Measurements from ENCODE around the gene MATN1.

Gene MATN1

DNA sequence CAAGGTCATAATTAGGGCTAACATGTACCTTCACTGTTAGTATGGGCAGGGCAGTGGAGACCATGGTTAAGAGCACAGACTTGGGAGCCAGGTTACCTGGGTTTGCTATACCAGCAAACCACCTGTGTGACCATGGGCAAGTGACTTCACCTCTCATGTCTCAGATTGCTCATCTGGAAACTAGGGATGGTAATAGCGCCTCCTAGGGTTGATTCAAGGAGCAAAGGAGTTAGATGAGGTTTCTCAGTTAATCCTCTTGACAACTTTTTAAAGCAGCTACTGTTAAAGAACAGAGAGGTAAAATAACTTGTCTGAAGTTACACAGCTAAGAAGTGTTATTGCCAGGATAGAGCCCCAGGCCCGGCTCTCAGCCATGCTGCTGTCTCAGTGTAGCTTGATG lies 790 bp upstream of the MATN1 start:
- TF ChIP-seq, protein P1, sequence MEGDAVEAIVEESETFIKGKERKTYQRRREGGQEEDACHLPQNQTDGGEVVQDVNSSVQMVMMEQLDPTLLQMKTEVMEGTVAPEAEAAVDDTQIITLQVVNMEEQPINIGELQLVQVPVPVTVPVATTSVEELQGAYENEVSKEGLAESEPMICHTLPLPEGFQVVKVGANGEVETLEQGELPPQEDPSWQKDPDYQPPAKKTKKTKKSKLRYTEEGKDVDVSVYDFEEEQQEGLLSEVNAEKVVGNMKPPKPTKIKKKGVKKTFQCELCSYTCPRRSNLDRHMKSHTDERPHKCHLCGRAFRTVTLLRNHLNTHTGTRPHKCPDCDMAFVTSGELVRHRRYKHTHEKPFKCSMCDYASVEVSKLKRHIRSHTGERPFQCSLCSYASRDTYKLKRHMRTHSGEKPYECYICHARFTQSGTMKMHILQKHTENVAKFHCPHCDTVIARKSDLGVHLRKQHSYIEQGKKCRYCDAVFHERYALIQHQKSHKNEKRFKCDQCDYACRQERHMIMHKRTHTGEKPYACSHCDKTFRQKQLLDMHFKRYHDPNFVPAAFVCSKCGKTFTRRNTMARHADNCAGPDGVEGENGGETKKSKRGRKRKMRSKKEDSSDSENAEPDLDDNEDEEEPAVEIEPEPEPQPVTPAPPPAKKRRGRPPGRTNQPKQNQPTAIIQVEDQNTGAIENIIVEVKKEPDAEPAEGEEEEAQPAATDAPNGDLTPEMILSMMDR (IDR thresholded peaks at IDR 0.05; ENCODE audit: low read depth, low read length): peak; percentile 45; the same call in 1 of the 2 replicates
- no peak for DNase-seq
- H3K36me3 ChIP-seq: no peaks in the 10 kb centered on the region
- no peak overlapping the region for H3K27ac ChIP-seq
- no peaks in the 10 kb centered on the region for H3K27me3 ChIP-seq (ENCODE audit: insufficient read depth, low read depth, severe bottlenecking)
- no peaks in the 10 kb centered on the region for H3K9me3 ChIP-seq (ENCODE audit: severe bottlenecking)
- no peak overlapping the region for H3K4me3 ChIP-seq (ENCODE audit: low read depth, low read length)

DNA sequence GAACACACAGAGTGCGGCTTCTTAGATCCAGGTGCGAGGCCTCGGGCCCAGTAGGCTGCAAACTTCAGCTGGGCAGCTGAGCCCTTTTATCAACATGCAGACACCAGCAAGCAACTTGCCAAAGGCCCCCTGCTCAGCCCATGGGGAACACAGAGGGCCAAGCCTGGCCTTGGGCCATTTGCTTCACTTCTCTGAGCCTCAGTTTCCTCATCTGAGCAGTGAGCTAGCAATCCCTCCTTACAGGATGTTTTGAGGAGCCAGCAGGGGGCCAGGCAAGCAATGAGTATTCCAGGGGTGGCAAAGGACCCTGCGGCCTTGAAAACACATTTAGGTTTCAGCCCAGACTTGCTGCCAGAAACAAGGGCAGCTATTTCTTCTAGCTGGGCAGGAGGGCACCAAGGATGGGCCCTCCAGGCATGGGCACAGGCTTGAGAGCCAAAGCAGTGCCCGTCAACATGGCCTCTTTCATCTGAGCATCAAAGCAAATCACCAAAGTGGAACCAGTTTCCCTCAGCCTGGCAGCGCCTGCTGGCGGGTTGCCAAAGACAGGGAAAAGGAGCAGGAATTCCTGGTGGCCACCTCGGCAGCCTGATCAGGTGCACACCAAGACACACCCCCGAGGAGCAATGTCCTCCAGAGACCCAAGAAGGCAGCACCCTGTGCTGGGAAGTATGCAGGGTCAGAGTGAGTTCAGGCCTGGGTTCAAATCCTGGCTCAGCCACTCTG lies 1.4 kb downstream of the MATN1 start:
- DNase-seq: no peak

DNA sequence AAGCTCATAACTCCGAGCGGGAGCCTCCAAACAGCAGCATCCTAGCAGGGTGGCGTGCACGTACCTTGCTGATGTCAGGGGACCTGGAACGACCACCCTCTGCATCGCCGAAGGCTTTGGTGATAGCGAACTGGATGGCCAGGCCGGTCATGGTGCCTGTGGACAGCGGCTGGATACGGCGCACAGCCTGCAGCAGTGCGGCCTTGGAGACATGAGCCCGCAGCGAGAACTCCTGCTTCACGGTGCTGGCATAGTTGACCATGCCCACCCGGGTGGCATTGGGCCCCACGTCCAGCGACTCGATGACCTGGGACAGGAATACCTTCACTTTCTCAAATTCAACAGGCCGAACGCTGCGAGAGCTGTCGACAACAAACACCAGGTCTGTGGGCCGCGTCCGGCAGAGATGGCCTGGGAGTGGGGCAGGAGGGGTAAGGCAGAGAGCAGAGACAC lies 2.0 kb downstream of the MATN1 start:
- H3K27ac ChIP-seq: no peak overlapping the region
- no peak overlapping the region for H3K4me3 ChIP-seq (ENCODE audit: low read depth, low read length)
- no peaks in the 10 kb centered on the region for H3K36me3 ChIP-seq
- H3K27me3 ChIP-seq (ENCODE audit: insufficient read depth, low read depth, severe bottlenecking): no peaks in the 10 kb centered on the region
- TF ChIP-seq, protein P1 (IDR thresholded peaks at IDR 0.05; ENCODE audit: low read depth, low read length): no peak
- DNase-seq: no peak
- no peaks in the 10 kb centered on the region for H3K9me3 ChIP-seq (ENCODE audit: severe bottlenecking)

More for the DNA sequence above, 1.4 kb downstream of the MATN1 start:
- TF ChIP-seq, protein P1 (IDR thresholded peaks at IDR 0.05; ENCODE audit: low read depth, low read length): peak; percentile 26
- H3K36me3 ChIP-seq: no peaks in the 10 kb centered on the region
- no peaks in the 10 kb centered on the region for H3K9me3 ChIP-seq (ENCODE audit: severe bottlenecking)
- H3K4me3 ChIP-seq (ENCODE audit: low read depth, low read length): no peak overlapping the region
- H3K27ac ChIP-seq: no peak overlapping the region
- no peaks in the 10 kb centered on the region for H3K27me3 ChIP-seq (ENCODE audit: insufficient read depth, low read depth, severe bottlenecking)

- H3K9me3 ChIP-seq (ENCODE audit: severe bottlenecking): peaks cover under 1% of the 10 kb centered on the region
- no peak for DNase-seq
- no peaks in the 10 kb centered on the region for H3K36me3 ChIP-seq
- H3K4me3 ChIP-seq (ENCODE audit: low read depth, low read length): no peak overlapping the region
- no peak overlapping the region for H3K27ac ChIP-seq
- no peaks in the 10 kb centered on the region for H3K27me3 ChIP-seq (ENCODE audit: insufficient read depth, low read depth, severe bottlenecking)
- TF ChIP-seq, protein P1 (IDR thresholded peaks at IDR 0.05; ENCODE audit: low read depth, low read length): no peak
These were observed 2.8 kb downstream of the MATN1 start for GRCh38 chr1:30720271-30721223.

DNA sequence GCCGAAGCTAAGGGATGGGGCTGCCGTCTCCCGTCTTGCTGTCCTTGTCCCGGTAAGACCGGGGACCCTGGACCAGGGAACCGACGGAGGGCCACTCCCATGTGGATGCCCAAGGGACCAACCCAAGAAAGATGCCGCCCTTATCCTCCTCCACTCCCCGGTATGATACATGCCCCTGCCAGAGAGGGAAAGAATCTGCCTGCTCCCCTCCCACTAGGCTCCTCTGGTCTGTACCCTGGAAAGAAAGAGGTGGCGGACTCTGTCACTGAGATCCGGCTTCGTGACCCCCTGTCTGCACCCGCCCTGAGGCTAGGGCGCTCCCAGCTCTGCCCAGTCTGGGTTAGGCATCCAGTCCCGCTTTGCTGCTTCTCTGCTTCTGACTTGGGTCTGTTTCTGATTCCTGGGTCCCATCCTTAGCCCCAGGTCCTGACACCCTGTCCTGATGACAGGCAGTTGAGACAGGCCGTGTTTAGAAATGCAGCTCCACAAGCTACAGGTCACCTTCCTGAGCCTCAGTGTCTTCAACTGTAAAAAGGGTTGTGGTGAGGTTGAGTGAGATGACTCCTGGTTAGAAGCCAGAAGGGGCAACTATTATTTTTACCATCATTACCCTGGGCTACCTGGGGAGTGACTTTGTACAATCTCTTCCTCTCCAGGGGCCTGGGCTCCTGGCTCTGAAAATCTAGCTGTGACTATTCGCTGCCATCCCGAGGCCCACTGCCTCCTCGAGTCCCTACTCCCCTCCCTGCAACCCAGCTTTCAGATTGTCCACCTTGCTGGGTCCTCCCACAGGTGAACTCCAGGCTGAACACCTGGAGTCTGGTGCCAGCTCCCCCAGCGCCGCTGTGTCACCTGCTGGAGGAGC lies 3.7 kb downstream of the MATN1 start:
- Histone ChIP-seq H3K9me3 (ENCODE audit: severe bottlenecking) (peaks cover 4% of the 10 kb centered on the region), H3K27me3 (ENCODE audit: insufficient read depth, low read depth, severe bottlenecking) (no peaks in the 10 kb centered on the region), H3K36me3 (no peaks in the 10 kb centered on the region), H3K27ac (no peak overlapping the region), H3K4me3 (ENCODE audit: low read depth, low read length) (peak overlapping the region; percentile 79)
- TF ChIP-seq, protein P1 (IDR thresholded peaks at IDR 0.05; ENCODE audit: low read depth, low read length): no peak
- peak; percentile 80 for DNase-seq

Measured in WERI-Rb-1 (cell line).